ENCODE results near the gene ST3GAL4. TPM values are rescaled to one million over a fixed set of nuclear protein-coding genes. Genes with fewer than 3 reads are reported as not detected.
A peak's percentile ranks its signal among the peaks of the same experiment; 100 is the strongest.
"Not testable (repeated sequence)": the region's sequence is repeated elsewhere in the genome, so short reads cannot be mapped to it uniquely, and the experiment has no call there.

ST3GAL4 gene
- polyA plus RNA-seq, 1 donor (not counting 4 experiments of a cell fraction or from before 2014, with no cell fraction given): 24.6 TPM

- H3K4me2 ChIP-seq (ENCODE audit: control insufficient read depth, extremely low read depth, insufficient read depth, low read depth, low read length); H3K4me3 ChIP-seq (ENCODE audit: control insufficient read depth in 2 of 3, extremely low read depth in 1 of 3, insufficient read depth in 2 of 3, low read depth in 1 of 3, low read length in 3 of 3); H3K9me1 ChIP-seq (ENCODE audit: control insufficient read depth, extremely low read depth, insufficient read depth, low read length); H4K20me1 ChIP-seq (ENCODE audit: control insufficient read depth, extremely low read depth, insufficient read depth, low read length); H3K27me3 ChIP-seq (ENCODE audit: control insufficient read depth, extremely low read depth, insufficient read depth, low read length); FAIRE-seq; H3K9me3 ChIP-seq (ENCODE audit: control insufficient read depth, low read depth, low read length); H2AFZ ChIP-seq (ENCODE audit: control insufficient read depth, low read length); DNase-seq (ENCODE audit: low read depth, low spot score); dilution Hi-C loops (cut with MboI; ENCODE audit: extremely low pct_ligation_motif_present, low sequenced_read_pairs); H3K36me3 ChIP-seq (ENCODE audit: control insufficient read depth in 2 of 2, extremely low read depth in 1 of 2, insufficient read depth in 2 of 2, low read length in 2 of 2); H3K9ac ChIP-seq (ENCODE audit: control insufficient read depth, extremely low read depth, insufficient read depth, low read length); H3K27ac ChIP-seq (ENCODE audit: control insufficient read depth, insufficient read depth, low read length): not testable (repeated sequence)
- Histone ChIP-seq H3K4me1 (ENCODE audit: control insufficient read depth, extremely low read depth, insufficient read depth, low read length) (peaks cover 14% of the 10 kb centered on the region), H3K79me2 (ENCODE audit: control insufficient read depth, insufficient read depth, low read length) (peaks cover 55% of the 10 kb centered on the region)
Measured at GRCh38 chr11:126368336-126369119, 13.0 kb downstream of the ST3GAL4 start.

DNA sequence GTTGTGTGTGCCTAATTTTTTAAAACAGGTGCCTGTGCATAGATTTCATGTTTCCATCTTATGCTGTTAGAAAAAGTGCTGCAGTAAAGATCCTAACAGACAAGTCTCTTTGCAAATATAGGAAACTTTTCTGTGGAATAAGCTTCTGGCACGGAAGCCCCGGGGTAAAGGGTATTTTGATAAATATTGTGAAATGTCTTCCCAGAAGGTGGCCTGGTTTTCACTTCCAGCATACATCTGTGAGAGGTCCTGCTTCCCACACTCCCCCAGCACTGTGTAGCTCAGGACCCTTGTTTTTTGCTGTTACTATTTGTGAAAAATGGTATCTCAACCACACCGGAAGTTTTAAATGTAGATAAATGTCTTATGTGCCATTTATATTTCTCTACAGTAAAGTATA, 14.5 kb downstream of the ST3GAL4 start:
- TF ChIP-seq, protein P1, sequence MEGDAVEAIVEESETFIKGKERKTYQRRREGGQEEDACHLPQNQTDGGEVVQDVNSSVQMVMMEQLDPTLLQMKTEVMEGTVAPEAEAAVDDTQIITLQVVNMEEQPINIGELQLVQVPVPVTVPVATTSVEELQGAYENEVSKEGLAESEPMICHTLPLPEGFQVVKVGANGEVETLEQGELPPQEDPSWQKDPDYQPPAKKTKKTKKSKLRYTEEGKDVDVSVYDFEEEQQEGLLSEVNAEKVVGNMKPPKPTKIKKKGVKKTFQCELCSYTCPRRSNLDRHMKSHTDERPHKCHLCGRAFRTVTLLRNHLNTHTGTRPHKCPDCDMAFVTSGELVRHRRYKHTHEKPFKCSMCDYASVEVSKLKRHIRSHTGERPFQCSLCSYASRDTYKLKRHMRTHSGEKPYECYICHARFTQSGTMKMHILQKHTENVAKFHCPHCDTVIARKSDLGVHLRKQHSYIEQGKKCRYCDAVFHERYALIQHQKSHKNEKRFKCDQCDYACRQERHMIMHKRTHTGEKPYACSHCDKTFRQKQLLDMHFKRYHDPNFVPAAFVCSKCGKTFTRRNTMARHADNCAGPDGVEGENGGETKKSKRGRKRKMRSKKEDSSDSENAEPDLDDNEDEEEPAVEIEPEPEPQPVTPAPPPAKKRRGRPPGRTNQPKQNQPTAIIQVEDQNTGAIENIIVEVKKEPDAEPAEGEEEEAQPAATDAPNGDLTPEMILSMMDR (optimal IDR thresholded peaks at IDR 0.05 in 1 of 3, IDR thresholded peaks at IDR 0.05 in 1 of 3, conservative IDR thresholded peaks at IDR 0.05 in 1 of 3; ENCODE audit: extremely low read depth in 1 of 3, insufficient read depth in 2 of 3, low read length in 3 of 3): no peak
- Histone ChIP-seq H3K4me1 (ENCODE audit: control insufficient read depth, extremely low read depth, insufficient read depth, low read length) (peaks cover 19% of the 10 kb centered on the region), H3K27me3 (ENCODE audit: control insufficient read depth, extremely low read depth, insufficient read depth, low read length) (no peaks in the 10 kb centered on the region), H3K4me2 (ENCODE audit: control insufficient read depth, extremely low read depth, insufficient read depth, low read depth, low read length) (no peak overlapping the region), H3K9me3 (ENCODE audit: control insufficient read depth, low read depth, low read length) (no peaks in the 10 kb centered on the region), H3K9me1 (ENCODE audit: control insufficient read depth, extremely low read depth, insufficient read depth, low read length) (peaks cover 3% of the 10 kb centered on the region), H4K20me1 (ENCODE audit: control insufficient read depth, extremely low read depth, insufficient read depth, low read length) (no peaks in the 10 kb centered on the region), H3K79me2 (ENCODE audit: control insufficient read depth, insufficient read depth, low read length) (peaks cover 57% of the 10 kb centered on the region), H3K9ac (ENCODE audit: control insufficient read depth, extremely low read depth, insufficient read depth, low read length) (no peak overlapping the region), H3K36me3 (ENCODE audit: control insufficient read depth in 2 of 2, extremely low read depth in 1 of 2, insufficient read depth in 2 of 2, low read length in 2 of 2) (no peaks in the 10 kb centered on the region), H3K27ac (ENCODE audit: control insufficient read depth, insufficient read depth, low read length) (no peak overlapping the region), H2AFZ (ENCODE audit: control insufficient read depth, low read length) (no peak overlapping the region), H3K4me3 (ENCODE audit: control insufficient read depth in 2 of 3, extremely low read depth in 1 of 3, insufficient read depth in 2 of 3, low read depth in 1 of 3, low read length in 3 of 3) (no peak overlapping the region)
- DNase-seq (ENCODE audit: low read depth, low spot score): no peak
- dilution Hi-C loops (cut with MboI; ENCODE audit: extremely low pct_ligation_motif_present, low sequenced_read_pairs): no loop called here
- FAIRE-seq: no peak

DNA sequence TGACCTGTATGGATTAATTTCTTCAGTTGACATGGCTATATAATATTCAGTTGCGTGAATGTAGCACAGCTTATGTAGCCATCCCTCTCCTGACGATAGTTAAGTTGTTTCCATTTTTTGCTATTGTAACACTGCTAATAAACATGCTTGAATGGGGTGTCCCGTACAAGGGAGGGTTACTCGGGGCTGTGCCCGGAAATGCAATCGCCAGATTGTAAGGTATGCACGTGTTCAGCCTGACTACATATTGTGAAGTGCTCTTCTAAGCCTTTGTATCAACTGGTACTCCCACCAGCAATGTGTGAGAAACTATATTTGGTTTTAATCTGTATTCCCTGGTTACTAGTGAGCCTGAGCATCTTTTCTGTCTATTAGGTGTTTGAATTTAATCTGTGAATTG, 16.1 kb downstream of the ST3GAL4 start:
- Histone ChIP-seq H3K27me3 (ENCODE audit: control insufficient read depth, extremely low read depth, insufficient read depth, low read length) (no peaks in the 10 kb centered on the region), H3K4me1 (ENCODE audit: control insufficient read depth, extremely low read depth, insufficient read depth, low read length) (peaks cover 15% of the 10 kb centered on the region), H4K20me1 (ENCODE audit: control insufficient read depth, extremely low read depth, insufficient read depth, low read length) (no peaks in the 10 kb centered on the region), H3K4me3 (ENCODE audit: control insufficient read depth in 2 of 3, extremely low read depth in 1 of 3, insufficient read depth in 2 of 3, low read depth in 1 of 3, low read length in 3 of 3) (no peak overlapping the region), H3K79me2 (ENCODE audit: control insufficient read depth, insufficient read depth, low read length) (peaks cover 61% of the 10 kb centered on the region), H3K36me3 (ENCODE audit: control insufficient read depth in 2 of 2, extremely low read depth in 1 of 2, insufficient read depth in 2 of 2, low read length in 2 of 2) (no peaks in the 10 kb centered on the region), H3K27ac (ENCODE audit: control insufficient read depth, insufficient read depth, low read length) (no peak overlapping the region), H2AFZ (ENCODE audit: control insufficient read depth, low read length) (no peak overlapping the region), H3K9ac (ENCODE audit: control insufficient read depth, extremely low read depth, insufficient read depth, low read length) (no peak overlapping the region), H3K4me2 (ENCODE audit: control insufficient read depth, extremely low read depth, insufficient read depth, low read depth, low read length) (no peak overlapping the region), H3K9me1 (ENCODE audit: control insufficient read depth, extremely low read depth, insufficient read depth, low read length) (peaks cover 3% of the 10 kb centered on the region), H3K9me3 (ENCODE audit: control insufficient read depth, low read depth, low read length) (no peaks in the 10 kb centered on the region)
- DNase-seq (ENCODE audit: low read depth, low spot score) (no peak), FAIRE-seq (no peak)
- TF ChIP-seq EZH2 (IDR thresholded peaks at IDR 0.05; ENCODE audit: low read length): no peak
- dilution Hi-C loops (cut with MboI; ENCODE audit: extremely low pct_ligation_motif_present, low sequenced_read_pairs): no loop called here

GRCh38 chr11:126373389-126374066, 18.0 kb downstream of the ST3GAL4 start:
- FAIRE-seq: peak; percentile 100
- H3K9me1 ChIP-seq (ENCODE audit: control insufficient read depth, extremely low read depth, insufficient read depth, low read length); H3K4me3 ChIP-seq (ENCODE audit: control insufficient read depth in 2 of 3, extremely low read depth in 1 of 3, insufficient read depth in 2 of 3, low read depth in 1 of 3, low read length in 3 of 3); H3K27me3 ChIP-seq (ENCODE audit: control insufficient read depth, extremely low read depth, insufficient read depth, low read length); H3K36me3 ChIP-seq (ENCODE audit: control insufficient read depth in 2 of 2, extremely low read depth in 1 of 2, insufficient read depth in 2 of 2, low read length in 2 of 2); H3K9me3 ChIP-seq (ENCODE audit: control insufficient read depth, low read depth, low read length); H2AFZ ChIP-seq (ENCODE audit: control insufficient read depth, low read length); dilution Hi-C loops (cut with MboI; ENCODE audit: extremely low pct_ligation_motif_present, low sequenced_read_pairs); H4K20me1 ChIP-seq (ENCODE audit: control insufficient read depth, extremely low read depth, insufficient read depth, low read length); DNase-seq (ENCODE audit: low read depth, low spot score): not testable (repeated sequence)
- Histone ChIP-seq H3K4me1 (ENCODE audit: control insufficient read depth, extremely low read depth, insufficient read depth, low read length) (peaks cover 15% of the 10 kb centered on the region), H3K4me2 (ENCODE audit: control insufficient read depth, extremely low read depth, insufficient read depth, low read depth, low read length) (peak overlapping the region; percentile 32), H3K27ac (ENCODE audit: control insufficient read depth, insufficient read depth, low read length) (peak overlapping the region; percentile 8), H3K79me2 (ENCODE audit: control insufficient read depth, insufficient read depth, low read length) (peaks cover 55% of the 10 kb centered on the region), H3K9ac (ENCODE audit: control insufficient read depth, extremely low read depth, insufficient read depth, low read length) (peak overlapping the region; percentile 22)
